DMS53 treated with DMSO at 0.1 percent for 48 hours (cell line): ENCODE data around the gene AQP12B.
"Not testable (repeated sequence)": the region's sequence is repeated elsewhere in the genome, so short reads cannot be mapped to it uniquely, and the experiment has no call there.

Source experiments
- DNase-seq: peaks from one replicate; lab custom pipeline; 2025; ENCODE audit not compliant: unreplicated experiment; lab: John Stamatoyannopoulos, UW

Gene AQP12B

DNA sequence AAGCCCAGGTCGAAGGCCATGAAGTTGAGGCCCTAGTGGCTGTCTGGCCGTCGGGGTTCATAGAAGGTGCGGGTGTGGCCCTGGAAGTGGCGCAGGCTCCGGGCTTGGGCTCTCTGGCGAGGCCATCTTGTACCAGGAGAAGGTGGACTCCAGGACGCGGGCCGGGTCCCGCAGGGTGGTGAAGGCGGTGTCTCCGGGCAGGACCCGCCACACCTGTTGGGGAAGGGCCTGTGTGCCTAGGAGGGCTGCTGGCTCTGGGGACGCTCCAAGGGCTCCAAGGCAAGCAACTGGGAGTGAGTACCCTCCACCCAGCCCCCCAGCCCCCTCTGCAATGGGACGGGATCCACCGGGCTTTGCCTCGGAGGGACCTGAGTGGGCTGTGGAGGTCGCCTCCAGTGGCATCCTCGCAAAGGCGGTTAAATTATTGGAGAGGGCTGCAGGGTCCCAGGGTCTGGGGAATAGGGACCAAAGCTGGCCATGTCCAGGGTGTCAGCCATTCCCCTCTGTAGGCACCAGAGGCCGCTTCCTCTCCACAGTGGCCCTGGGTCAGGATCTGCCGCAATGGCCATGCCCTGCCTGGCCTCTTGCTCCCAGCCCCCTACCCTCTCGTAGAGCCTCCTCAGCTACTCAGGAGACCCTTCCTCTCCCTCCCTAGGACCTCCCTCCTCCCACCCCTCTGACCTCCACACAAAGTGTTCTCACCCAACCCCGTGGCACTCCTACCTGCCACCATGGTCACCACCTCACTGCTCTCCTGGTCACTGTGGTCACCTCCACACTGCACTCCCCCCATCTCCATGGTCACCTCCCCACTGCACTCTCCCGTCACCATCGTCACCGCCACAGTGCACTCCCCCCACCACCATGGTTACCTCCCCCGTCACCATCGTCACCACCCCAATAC lies 19.3 kb upstream of the AQP12B start:
- no peak for DNase-seq

DNA sequence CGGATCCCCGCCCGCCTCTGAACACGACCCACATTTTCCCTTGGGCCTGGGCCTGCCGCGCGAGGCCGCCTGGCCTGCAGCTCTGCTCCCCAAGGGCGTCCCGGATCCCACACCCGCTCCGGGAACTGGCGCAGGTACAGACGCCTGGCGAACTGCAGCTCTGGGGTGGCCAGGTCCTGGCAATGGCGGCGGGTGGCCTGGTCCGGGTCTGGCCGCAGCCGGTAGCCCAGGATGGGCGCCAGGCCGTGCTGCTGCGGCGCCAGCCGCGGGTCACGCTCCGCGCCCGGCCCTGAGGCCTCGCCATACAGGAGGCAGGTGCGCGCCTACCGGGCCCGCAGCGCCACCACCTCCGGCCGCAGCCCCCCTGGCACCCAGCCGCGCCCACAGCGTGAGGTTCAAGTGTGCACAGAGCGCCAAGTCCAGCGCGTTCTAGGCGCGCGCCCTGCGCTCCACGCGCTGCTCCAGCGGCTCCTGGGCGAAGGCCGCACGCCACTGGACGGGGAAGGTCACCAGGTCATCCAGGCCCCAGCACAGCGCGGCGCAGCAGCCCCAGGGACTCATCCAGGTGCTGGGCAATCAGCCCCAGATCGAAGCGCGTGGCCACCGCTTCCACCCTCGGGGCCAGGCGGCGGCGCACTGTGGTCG lies 18.5 kb upstream of the AQP12B start:
- no peak for DNase-seq

DNA sequence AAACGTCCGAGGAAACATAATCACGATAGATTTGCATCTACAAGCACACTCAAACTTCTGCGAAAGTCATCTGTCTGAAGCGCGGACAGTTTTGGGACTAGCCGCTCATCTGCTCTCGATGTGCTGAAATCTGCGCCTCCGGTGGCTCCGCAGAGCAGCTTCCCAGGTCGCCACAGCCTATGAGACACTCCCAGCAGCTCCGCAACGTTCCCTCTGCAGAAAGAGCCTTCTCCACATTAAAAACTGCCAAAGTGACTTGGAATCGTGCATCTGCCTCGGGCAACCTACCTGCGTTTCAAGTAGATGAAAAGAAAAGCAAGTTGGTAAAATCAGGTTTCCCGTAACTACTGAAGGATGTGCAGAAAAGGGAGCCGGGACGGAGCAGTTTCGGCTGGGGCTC lies 17.9 kb upstream of the AQP12B start:
- DNase-seq = not testable (repeated sequence)

DNA sequence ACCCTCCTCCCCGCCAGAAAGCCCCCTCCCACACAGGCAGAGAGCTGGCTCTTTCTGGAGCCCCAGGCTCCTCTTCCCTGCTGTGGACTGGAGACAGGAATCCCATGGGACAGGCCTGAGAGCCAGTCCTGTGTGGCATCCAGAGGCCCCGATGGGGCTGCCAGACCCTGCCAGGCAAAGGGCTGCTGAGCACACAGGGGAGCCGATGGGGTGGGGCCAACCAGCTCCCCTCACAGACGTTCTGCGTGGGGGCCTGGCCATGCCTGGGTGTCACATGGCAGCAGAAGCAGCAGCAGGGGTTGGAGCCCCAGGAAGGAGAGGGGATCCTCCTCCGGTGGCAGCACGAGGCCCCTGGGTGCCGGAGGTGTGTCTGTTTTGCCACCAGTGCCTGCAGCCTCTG lies 17.1 kb upstream of the AQP12B start:
- DNase-seq = not testable (repeated sequence)

DNA sequence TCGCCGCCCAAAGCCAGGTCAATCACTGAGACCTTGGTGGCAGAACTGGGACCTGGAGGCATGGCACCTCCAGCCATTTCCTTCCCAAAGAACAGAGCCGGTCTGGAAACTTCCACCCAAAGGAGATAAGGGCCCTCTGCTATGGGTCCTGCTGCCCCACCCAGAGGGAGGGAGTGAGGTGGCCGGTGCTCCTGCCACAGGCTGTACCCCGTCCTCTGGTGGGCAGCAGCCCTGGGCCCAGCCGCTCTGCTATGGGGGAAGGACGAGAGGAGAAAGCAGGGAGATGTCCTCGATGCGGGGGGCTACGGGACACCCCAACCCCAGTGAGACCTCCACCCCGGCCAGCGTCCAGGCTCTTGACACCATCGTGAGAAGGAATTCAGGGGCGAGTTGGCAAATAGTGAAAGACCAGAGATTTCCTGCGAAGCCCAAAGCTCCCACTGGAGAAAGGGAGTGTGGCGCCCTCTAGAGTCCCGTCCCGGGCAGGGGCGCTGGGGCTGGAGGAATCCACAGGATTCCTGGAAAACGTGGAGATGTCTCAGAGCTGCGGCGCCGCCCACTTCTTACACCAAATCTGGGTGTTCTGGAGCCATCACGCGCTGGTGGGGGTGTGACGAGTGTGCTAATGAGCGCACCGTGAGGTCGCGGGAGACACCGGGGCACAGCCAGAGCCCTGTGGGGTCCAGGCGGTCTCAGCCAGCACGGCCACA lies 16.3 kb upstream of the AQP12B start:
- not testable (repeated sequence) for DNase-seq

DNA sequence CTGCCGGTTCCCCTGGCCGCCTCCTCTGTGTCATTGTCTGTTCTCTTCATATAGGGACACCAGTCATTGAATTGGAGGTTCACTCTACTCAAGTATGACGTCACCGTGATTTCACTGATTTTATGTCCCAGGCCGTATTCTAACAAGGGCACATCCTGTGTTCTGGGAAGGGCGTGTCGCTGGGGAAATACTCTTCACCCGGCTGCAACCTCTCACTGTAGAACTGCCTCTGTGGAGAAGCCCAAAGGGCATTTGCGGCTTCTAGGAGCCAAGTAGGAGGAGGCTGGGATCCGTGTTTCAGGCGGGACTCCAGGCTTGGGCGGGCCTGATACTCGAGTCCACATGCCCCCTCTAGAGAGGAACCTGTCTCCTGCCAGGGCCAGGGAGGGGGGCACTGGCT lies 13.8 kb upstream of the AQP12B start:
- not testable (repeated sequence) for DNase-seq

DNA sequence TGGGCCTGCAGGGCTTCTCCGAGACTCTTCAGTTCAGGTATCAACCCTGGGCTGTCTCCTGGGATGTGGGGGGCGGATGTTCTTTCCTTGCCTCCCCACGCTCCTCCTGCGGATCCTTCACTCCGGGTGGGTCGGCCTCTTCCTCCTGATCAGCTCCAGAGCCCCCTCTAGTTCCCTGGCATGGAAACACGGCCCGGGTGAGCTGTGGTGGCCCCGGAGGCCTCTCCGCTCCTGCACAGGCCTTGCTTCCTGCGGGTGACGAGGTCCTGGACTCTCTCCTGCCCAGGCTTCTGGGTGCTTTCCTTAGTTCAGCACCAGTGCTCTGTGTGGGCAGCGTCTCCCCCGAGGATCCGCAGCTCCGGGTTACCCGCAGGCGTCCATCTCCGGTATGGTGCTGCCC lies 12.9 kb upstream of the AQP12B start:
- not testable (repeated sequence) for DNase-seq

DNA sequence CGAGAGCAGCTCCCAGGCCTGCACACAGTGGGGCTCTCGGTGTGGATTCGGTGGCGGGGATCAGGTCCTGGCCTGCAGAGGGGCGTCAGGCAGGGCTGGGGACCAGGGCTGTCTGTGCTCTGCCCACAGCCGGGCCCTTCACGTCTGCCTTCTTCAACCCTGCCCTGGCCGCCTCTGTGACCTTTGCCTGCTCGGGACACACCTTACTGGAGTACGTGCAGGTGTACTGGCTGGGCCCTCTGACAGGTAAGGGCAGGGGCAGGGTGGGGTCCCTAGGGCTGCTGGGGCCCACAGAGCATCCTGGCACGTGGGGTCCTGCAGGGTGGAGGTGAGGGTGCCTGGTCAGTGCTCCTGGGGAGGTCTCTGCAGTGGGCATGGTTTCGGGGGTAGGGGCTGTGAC lies 11.6 kb upstream of the AQP12B start:
- not testable (repeated sequence) for DNase-seq

DNA sequence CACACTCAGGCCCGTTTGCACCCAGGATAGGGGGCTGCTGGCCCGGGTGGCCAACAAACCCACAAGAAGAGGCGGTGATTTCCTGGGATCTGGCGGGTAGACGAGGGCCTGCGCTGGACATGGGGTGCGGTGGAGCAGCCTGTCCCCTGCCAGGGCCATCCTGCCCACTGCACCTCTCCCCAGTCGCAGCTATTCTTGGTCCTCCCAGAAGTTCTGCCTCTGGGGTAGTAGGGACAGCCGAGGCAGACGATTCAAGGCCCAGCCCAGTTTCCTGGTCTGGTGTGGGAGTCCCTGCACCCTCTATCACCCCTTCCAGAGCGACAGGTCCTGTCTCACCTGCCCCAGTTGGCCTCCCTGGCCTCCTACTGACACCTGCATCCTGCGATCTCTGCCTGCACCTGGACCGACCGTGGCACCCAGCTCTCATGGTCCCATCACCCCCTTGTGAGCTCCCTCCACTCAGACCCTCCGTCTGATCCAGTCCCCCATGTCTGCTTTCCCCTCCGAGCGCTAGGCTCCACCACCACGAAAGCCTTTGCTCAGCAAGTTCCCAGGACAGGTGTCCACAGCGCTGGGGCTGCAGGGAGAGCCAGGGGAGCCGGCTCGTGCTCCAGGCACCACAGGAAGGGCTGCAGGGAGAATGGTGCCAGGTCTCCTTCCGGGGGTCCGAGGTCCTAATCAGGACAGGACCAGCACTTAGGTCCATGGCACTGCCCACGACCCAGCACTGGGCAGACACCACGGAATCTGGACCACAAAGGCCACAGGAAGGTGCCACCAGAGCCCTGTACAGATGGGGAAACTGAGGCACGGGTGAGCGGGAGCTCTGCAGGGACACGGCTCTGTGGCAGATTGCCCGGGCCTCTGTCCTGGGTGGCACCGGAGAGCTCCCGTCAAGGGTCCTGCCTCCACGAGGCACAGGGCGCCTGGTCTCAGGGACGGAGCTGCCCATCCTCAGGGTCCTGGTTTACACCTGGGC lies 10.2 kb upstream of the AQP12B start:
- DNase-seq = not testable (repeated sequence)

DNA sequence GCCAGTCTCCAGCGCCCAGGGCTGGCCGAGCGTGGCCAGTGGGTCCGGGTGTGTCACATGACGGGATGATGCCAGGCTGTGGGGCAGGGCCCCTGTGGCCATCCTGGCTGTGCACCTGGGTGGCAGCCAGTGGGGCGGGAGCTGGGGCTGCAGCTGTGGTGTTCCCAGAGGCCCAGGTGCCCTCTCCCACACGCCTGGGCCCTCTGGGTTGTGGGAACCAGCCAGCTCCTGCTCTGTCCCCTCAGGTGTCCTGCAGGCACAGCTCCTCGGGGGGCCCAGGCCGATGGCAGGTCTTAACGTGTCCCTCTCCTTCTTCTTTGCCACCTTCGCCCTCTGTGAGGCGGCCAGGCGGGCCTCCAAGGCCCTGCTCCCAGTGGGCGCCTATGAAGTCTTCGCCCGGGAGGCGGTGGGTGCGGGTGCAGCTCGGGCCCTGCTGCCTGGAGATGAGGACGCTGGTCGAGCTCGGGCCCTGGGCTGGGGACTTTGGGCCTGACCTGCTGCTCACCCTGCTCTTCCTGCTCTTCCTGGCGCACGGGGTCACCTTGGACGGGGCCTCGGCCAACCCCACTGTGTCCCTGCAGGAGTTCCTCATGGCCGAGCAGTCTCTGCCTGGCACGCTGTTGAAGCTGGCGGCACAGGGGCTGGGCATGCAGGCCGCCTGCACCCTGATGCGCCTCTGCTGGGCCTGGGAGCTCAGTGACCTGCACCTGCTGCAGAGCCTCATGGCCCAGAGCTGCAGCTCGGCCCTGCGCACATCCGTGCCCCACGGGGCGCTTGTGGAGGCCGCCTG lies 9.1 kb upstream of the AQP12B start, which contains the start of gene AQP12A:
Gene AQP12A, plus strand, starts transcription at position 236 of the 790 bp plus-strand sequence. Its CDS starts 48 bp downstream, at position 284.
- DNase-seq = not testable (repeated sequence)

DNA sequence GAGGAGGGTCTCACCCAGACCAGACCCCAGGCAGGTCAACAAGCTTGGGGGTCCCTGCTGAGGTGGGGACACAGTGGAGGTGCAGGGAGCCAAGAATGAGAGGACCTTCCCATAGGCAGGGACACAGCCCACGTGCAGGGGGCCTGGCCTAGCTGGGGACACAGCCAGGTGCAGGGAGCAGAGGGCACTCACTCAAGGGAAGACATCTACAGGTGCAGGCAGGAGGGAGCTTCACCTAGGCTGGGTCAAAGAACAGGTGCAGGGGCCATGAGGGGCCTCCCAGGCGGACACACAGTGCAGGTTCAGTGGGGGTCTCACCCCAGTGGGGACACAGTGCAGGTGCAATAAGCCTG lies 8.4 kb upstream of the AQP12B start:
- DNase-seq = not testable (repeated sequence)

DNA sequence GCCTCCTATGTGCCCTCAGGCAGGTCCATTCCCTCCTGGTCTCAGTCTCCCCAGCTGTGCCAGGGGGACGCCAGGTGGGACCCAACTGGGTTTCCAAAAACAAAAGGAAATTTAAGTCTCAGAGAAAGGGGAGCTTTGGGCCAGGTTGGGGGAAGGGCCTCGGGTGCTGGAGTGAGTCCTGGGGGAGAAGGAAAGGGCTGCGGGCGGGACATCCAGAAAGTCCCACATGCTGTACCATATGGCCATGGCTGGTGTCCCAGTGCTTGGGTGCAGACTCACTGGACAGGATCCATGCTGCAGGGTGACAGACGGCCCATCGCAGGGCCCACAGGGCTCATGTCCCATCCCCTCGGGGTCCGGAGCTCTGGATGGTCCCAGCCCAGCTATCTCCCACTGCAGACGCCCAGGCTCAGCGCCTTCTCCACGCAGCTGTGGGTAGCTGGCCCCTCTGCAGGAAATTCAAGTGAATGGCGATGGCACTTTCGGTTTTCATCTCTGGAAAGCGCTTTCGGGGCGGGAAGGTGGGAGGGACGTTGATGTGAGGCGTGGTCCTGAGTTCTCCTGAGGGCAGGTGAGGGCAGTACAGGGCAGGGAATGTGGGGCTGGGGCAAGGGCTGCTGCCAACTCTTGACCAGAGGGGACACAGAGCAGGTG lies 7.9 kb upstream of the AQP12B start:
- not testable (repeated sequence) for DNase-seq

DNA sequence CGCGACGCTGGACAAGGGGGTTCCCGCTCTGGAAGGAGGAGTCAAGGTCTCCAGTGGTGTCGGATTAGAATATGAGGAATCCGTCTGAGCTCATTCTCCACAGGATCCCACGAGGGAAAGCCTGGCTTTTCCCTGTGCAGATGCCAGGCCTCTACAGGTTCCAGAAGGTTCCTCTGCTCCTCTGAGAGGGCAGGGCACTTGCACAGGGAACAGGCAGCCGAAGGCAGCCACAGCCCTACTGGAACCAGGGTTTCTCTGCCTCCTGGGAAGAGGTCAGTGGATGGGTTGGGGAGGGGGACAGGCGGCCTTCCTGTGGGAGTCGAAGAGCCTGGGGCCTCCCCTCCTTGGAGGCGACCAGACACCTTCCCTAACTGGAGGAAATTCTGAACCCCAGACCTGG lies 7.3 kb upstream of the AQP12B start:
- DNase-seq = no peak

DNA sequence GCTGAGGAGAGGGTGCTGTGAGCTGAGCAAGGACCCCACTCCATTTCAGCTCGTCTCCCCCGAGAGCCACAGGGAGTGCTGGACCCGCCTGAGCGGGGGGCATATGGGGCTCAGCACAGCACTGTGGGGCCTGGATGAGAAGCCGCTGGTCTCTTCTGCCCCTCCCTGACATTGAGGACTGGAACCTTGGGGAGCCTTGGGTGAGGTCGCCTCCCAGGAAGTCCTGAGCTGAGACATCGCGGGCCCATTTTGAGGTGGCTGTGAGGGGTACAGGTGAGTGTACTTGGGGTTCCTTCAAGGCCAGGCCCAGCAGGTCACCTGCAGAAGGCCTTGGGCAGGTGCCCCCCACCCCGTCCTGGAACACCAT lies 5.9 kb upstream of the AQP12B start:
- no peak for DNase-seq

DNA sequence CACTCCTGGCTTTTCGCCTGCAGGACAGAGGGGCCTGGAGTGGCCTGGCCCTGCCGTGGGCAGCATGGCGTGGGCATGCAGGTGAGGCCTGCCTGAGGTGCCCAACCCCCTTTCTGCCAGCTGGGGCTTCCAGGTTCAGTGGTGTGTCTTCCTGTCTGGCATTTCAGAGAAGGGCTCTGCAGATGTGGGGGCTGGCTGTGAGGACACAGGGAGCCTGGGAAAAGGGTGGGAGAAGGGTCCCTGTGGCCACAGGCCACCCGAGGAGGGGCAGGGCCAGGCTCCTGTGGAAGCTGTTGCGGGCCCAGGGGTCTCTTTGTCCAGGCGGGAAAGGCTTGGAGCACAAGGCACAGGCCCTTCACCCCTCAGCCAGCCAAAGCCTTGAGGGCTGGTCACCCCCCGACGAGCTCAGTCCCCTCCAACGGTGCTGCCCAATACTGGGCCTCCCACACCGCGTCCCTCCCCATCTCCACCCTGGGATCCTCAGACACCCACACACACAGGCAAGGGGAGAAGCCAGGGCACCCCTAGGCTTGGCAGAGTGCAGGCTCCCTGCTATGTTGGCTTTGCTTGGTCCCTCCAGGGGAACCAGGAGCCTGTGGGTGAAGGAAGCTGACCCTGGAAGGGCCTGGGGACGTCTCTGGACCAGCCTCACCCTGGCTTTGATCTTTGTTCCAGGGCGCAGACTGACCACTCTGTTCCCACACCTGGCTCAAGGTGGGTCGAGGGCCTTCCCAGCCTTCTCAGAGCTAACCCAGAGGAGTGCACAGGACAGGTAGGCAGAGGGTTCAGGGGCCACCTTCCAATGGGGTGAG lies 5.3 kb upstream of the AQP12B start:
- DNase-seq = no peak

DNA sequence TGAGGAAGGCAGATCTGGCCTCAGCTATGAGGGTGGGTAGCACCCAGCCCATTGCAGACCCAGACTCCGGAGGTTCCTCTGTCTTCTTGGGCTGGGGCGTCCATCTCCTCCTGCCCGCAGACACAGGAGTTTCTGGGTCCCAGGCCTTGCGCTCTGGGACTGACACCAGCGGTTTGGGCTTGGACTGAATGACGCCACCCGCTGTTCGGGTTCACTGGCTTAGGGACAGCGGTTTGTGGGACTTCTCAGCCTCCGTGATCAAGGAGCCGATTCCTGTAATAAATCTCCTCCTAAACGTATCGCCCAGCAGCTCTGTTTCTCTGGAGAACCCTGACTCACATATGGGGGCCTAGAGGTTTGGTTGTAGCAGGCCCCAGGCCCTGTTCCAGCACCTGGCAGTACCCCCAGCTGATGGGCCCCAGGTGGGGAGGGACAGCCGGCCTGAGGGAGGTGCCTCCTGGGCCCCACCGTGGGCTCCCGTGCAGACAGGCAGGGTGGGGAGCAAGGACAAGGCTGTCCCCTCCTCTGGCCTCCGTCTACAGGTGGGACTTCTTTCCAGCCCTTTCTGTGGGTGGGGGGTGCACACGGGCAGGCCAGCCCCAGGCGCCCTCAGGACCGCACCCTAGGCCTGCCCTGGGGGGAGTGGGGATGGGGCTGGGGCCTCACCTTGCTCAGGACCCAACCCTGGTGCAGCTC lies 4.5 kb upstream of the AQP12B start:
- no peak for DNase-seq

DNA sequence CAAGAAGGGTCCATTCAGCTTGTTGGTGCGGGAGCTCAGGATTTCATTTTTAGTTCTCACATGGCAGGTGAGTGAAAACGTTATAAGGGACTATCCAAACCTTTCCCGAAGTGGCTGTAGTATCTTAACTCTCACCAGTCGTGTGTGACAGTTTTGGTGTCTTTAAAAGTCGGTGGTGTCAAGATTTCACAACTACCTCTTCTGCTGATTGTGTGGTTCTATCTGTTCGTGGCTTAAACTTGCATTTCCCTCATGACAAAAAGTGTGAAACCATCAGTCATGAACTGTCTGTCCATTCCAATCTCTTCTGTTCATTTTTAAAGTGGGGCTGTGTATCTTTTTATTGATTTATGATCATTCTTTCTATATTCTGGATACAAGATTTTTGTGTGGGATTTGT lies 3.8 kb upstream of the AQP12B start:
- no peak for DNase-seq
